ENCODE measurements around the gene ITPK1. TPM values are rescaled to one million over a fixed set of nuclear protein-coding genes. Genes with fewer than 3 reads are reported as not detected.

Gene ITPK1
- total RNA-seq, 2 experiments from 2014 or later, result 17.8 to 34.7 TPM

- DNase-seq (ENCODE audit: low spot score), result no peak
- Histone ChIP-seq H3K36me3 (ENCODE audit: insufficient read depth, low read length) (no peaks in the 10 kb centered on the region), H3K4me3 (ENCODE audit: low read depth, low read length, poor library complexity, severe bottlenecking) (no peak overlapping the region), H3K27ac (ENCODE audit: low read depth, low read length, poor library complexity, severe bottlenecking) (no peak overlapping the region), H3K9me2 (ENCODE audit: insufficient read depth, low read length) (no peaks in the 10 kb centered on the region), H3K4me1 (ENCODE audit: insufficient read depth, low read length, poor library complexity, severe bottlenecking) (peaks cover 4% of the 10 kb centered on the region), H3K4me2 (ENCODE audit: low read length) (no peak overlapping the region), H4K20me1 (ENCODE audit: insufficient read depth, low read length) (no peaks in the 10 kb centered on the region), H3K79me2 (ENCODE audit: insufficient read depth, low read depth, low read length) (no peaks in the 10 kb centered on the region), H3K9me3 (ENCODE audit: low read length) (no peaks in the 10 kb centered on the region), H2AFZ (ENCODE audit: low read length) (no peak overlapping the region)
- POLR2A ChIA-PET, result no interaction called here
- intact Hi-C loops (cut with micrococcal nuclease; ENCODE audit: unreplicated experiment), result loop anchor here (5.0 kb wide), 1 partner anchor 273 kb away; no protein-coding TSS in a partner anchor
- TF ChIP-seq CTCF (conservative IDR thresholded peaks at IDR 0.05; ENCODE audit: low read length) (no peak), EZH2phosphoT487 (IDR thresholded peaks at IDR 0.05; ENCODE audit: borderline replicate concordance, low read depth, low read length) (no peak)
- CTCF ChIA-PET (ENCODE audit: unreplicated experiment), result no interaction called here
- BruUV-seq (replicated peaks), result no TSS peak
Measured at GRCh38 chr14:92949496-92950192, 166.1 kb downstream of the ITPK1 start.

- intact Hi-C loops (cut with micrococcal nuclease; ENCODE audit: unreplicated experiment), result no loop called here
- no peak for DNase-seq (ENCODE audit: low spot score)
Measured at GRCh38 chr14:92948647-92949046, 167.1 kb downstream of the ITPK1 start.

More at GRCh38 chr14:92948647-92949046, 167.1 kb downstream of the ITPK1 start:
- Histone ChIP-seq H3K4me3 (ENCODE audit: low read depth, low read length, poor library complexity, severe bottlenecking) (no peak overlapping the region), H3K4me2 (ENCODE audit: low read length) (no peak overlapping the region), H3K9me2 (ENCODE audit: insufficient read depth, low read length) (no peaks in the 10 kb centered on the region), H3K9me3 (ENCODE audit: low read length) (no peaks in the 10 kb centered on the region), H2AFZ (ENCODE audit: low read length) (no peak overlapping the region), H4K20me1 (ENCODE audit: insufficient read depth, low read length) (no peaks in the 10 kb centered on the region), H3K36me3 (ENCODE audit: insufficient read depth, low read length) (no peaks in the 10 kb centered on the region), H3K27ac (ENCODE audit: low read depth, low read length, poor library complexity, severe bottlenecking) (no peak overlapping the region), H3K79me2 (ENCODE audit: insufficient read depth, low read depth, low read length) (no peaks in the 10 kb centered on the region), H3K4me1 (ENCODE audit: insufficient read depth, low read length, poor library complexity, severe bottlenecking) (peaks cover 4% of the 10 kb centered on the region)
- ChIA-PET CTCF (ENCODE audit: unreplicated experiment) (interaction anchor here (0.6 kb wide), 1 partner anchor 206 kb away, joined by 3 read pairs; no protein-coding TSS in a partner anchor), POLR2A (no interaction called here)
- no peak for TF ChIP-seq CTCF (conservative IDR thresholded peaks at IDR 0.05; ENCODE audit: low read length)
- TF ChIP-seq EZH2phosphoT487 (IDR thresholded peaks at IDR 0.05; ENCODE audit: borderline replicate concordance, low read depth, low read length), result no peak
- no TSS peak for BruUV-seq (replicated peaks)

All from OCI-LY7 (cell line).